Activated T-helper 1 cell treated with anti-CD3 and anti-CD28 coated beads, Interleukin-2, amount 50 U/mL, for 16 hours (primary cell): ENCODE data around the gene CMTM3.
A peak's percentile ranks its signal among the peaks of the same experiment; 100 is the strongest.
"Not testable (repeated sequence)": the region's sequence is repeated elsewhere in the genome, so short reads cannot be mapped to it uniquely, and the experiment has no call there.

Source experiments
- DNase-seq, 2 donors: peaks; one replicate each; pipeline ENCODE4 v3.0.0-alpha.2; 2020; ENCODE audit warnings: low read depth in 1 of 2, low spot score in 1 of 2

Gene CMTM3

DNA sequence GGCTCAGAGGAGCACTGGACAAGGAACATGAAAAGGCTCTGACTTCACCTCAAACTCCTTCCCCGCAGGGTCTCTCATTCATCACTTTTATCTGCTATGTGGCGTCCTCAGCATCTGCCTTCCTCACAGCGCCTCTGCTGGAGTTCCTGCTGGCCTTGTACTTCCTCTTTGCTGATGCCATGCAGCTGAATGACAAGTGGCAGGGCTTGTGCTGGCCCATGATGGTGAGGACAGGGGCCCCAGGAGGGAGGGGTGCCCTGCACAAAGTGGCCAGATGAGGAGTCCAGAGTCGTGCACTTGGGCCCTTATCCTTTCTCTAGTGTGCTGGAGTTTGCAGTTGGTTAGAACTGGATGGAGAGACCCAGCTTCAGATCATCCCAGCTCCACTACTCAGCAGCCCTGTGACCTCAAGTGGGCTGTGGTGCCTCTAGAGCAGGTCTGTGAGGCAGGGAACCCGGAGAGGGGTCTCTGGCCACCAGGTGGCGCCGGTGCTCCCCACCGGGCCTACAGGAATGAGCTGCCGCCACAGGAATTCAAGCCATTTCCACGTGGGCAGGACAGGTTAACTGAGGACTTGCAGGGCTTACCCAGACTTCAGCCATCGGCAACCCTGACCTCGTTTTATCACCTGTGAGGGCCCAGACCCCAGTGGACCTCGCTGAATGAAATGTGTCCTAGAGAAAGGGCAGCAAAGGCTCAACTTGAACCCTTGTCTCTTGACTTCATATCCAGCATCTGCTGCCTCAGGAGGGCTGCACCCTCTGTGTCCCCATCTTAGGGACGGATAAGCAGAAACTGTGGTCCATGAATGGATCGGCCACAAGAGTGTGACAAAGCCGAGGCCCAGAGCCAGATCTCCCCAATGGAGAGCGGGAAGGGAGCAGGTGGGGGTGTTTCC is 4.0 kb downstream of the CMTM3 start:
- peak; percentile 70 to 72 for DNase-seq

GRCh38 chr16:66609139-66609510 is 4.6 kb downstream of the CMTM3 start:
- no peak for DNase-seq

DNA sequence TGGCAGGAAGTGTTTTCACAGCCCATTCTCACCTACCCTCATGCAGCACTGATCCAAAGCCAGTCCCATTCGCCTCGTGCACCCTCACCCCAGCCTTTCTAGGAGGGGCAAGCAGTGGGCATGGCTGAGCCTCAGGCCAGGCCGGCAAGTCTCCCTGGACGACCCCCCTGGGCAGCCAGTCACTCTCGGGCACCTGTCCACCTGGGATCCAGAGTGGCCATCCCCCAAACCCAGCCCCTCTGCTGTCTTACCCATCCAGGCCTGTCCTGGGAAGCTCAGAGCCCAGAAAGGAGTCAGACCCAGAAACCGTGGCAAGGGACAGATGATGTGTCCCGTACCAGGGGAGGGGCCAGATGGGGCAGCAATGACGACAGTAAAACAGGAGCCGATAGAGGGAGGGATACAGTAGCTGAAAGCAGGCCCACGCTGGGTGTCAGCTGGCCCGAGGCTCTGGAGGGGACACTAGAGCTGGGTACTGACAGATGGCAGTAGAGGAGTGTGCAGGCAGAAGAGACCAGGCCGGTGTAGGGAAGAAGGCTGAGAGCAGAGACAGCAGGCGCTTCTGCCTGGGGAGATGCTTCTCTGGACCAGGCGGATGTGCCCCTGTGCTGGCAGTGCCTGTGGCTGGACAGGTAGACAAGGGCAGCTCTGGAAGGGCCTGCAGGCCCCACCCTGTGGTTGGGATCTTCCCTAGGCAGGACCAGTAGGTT is 5.8 kb downstream of the CMTM3 start:
- DNase-seq, result no peak

DNA sequence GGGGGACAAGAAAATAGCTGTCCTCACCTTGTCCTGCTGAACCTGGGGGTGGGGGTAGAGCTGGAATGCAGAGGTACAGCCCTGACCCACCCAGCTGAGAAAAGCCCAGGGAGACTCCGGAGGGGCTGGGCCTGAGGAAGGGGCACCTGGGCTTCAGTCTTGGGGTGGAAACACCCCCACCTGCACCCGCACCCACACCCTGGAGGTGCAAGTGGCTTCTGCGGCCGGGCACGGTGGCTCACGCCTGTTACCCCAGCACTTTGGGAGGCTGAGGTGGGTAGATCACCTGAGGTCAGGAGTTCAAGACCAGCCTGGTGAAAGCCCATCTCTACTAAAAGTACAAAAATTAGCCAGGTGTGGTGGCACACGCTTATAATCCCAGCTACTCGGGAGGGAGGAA is 7.4 kb downstream of the CMTM3 start:
- not testable (repeated sequence) for DNase-seq

GRCh38 chr16:66612422-66612821 is 7.9 kb downstream of the CMTM3 start:
- no peak for DNase-seq

- no peak for DNase-seq
Measured at GRCh38 chr16:66614161-66614802, 9.8 kb downstream of the CMTM3 start.

DNA sequence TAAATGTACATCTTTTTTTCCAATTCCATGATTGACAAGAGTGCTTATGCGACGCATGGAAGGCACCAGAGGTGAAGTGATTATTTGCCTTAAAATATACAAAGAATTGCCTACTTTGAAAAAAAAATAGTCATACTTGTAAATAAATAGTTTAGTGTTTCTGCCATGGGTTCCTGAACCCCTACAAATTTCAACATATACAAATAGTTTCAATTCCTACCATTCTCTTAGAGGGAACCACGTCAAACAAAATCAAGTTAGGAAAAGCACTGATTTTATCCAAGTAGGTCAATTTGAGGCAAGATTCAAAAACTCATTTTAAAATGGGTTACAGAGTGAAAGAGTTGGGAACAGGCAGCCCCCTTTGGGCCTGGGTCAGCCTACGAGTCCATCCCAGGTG is 11.7 kb downstream of the CMTM3 start:
- no peak for DNase-seq

GRCh38 chr16:66616592-66616991 is 12.1 kb downstream of the CMTM3 start:
- DNase-seq, result no peak

- DNase-seq, result no peak
Measured at GRCh38 chr16:66617010-66617434, 12.5 kb downstream of the CMTM3 start.

GRCh38 chr16:66617728-66618127 is 13.2 kb downstream of the CMTM3 start:
- DNase-seq, result no peak

DNA sequence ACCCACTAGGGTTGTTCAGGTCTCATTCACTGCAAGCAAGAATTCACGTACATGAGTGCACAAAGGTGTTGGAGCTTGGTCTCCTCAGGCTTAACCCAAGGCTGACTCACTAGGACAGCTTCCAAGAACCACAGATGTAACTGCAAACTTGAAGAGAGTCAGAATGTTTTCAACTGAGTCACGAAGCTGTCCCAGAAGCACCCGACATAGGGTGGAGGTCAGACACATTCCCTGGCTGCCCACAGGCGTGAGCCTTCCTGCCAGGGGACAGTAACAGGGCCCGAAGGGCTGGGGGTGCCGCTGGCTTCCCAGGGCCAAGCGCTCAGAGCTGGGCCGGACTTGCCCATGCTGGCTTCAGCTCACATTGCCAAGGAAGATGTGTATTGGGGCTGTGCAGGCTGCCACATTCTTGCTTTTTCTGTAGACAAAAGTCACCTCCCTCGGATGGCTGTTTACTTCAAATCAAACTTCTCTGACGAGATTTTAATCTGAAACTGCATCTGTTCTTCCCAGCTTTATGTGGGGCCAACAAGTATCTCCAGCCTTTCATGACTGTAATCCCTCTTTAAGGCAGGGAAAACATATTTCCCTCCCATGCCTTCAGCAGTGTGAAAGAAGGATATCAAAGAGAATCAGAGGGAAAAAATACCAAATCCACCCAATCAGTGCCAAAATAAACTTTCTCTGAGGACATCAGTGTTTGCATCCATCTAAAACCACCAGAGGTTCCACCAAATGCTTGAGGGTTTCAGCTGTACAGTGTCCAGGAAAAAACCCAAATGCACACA is 14.3 kb downstream of the CMTM3 start:
- no peak for DNase-seq

DNA sequence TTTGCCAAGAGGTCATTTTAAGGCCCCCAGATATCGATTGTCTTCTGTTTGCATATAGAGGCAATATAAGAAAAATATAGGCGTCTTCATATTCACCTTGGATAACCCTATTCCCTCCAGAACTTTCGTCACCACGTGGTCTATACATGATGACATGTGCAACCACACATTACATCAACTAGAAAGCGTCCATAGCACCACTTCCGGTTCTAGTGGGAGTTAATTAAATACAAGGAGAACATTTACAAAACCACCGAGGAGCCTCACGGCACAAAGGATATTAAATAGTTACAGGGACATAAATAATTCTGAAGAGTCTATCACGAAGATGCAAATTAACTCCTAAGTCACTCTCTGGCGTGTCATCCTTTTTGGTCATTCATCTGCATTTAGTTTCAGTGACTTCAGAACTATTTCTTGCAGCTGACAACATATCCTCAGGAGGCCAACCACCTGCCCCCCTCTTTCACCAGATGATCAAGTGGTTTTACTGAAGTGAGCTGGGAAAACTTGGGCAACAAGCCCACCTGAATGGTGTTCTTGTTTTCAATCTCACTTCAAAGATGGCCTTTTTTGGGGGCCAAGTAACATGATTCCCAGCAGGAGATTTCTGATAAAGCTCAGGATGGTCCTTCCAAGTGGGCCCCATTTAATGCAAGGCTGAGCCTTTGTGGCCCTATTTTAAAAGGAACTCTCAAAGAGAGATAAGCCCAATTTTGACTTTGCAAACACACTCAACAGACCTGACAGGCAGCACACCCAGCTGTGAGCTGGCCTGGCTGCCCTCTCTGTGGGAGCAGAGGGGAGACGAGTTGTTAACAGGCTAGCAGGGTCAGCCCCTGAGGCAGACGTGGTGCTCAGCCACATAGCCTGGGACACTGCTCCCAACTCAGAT is 15.3 kb downstream of the CMTM3 start:
- no peak for DNase-seq

DNA sequence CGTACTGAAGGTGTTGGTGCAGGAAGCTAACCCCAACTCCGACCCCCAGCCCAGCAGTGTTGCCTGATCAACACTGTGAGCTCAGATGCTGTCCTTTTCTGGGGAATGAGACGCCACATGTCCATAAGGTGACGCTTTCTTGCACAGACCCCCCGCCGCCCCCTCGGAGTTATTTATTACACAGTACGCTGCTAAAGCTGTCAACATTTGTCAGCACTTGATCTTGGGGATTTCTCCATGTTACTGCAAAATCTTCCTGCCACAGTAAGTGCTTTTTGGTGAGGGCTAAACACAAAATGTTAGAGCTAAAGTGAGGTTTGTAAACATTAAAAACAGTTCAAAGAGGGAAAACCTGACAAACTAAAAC is 15.9 kb downstream of the CMTM3 start:
- no peak for DNase-seq

DNA sequence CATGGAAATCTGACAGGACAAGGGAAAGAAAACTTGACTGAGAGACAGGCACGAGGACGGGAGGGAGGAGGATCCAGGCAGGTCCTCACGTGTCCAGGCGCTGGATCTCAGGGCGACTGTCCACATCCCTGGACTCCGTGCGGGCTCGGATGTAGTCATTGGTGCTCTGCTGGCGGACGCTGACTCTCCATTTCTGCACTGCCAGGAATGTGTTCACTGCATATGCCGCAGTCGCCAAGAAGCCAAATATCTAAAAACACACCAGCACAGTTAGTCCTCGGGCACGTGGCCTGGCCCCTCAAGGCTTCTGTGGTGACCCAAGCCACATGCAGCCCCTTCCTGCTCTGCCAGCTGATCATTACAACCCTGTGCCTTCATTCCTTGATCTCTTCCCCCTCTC is 17.5 kb downstream of the CMTM3 start:
- DNase-seq, result no peak

GRCh38 chr16:66622863-66623262 is 18.4 kb downstream of the CMTM3 start:
- DNase-seq, result no peak

DNA sequence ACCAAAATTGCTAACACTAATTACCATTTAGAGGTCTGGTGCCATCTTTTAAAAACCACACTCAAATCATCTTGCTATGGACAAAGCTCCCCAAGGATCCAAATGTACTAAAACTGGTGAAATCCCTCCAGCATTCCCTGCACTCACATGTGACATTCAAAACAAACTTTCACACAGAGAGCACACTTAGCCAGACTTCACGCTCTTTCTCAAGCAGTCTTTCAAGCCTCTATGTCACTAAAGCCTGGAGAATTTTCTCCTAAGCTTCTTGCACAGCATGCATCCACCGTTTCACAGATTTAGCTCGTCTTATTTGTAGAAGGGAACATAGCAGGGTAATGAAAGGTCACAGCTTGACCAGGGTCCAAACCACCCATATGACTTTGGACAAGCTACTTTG is 19.3 kb downstream of the CMTM3 start:
- DNase-seq, result no peak

DNA sequence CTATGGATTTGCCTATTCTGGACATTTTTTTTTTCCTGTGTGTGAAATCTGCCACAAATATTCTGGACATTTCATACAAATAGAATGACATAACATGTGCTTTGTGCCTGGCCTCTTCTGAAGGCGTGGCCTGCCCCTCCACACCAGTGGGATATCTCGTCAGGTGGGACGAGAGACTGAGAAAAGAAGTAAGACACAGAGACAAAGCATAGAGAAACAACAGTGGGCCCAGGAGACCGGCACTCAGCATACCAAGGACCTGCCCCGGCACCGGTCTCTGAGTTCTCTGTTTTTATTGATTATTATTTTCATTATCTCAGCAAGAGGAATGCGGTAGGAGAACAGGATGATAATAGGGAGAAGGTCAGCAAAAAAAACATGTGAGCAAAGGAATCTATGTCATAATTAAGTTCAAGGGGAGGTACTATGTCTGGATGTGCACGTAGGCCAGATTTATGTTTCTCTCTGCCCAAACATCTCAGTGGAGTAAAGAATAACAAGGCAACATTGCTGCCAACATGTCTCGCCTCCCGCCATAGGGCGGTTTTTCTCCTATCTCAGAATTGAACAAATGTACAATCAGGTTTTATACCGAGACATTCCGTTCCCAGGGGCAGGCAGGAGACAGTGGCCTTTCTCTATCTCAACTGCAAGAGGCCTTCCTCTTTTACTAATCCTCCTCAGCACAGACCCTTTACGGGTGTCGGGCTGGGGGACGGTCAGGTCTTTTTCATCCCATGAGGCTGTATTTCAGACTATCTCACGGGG is 23.3 kb downstream of the CMTM3 start:
- not testable (repeated sequence) for DNase-seq

DNA sequence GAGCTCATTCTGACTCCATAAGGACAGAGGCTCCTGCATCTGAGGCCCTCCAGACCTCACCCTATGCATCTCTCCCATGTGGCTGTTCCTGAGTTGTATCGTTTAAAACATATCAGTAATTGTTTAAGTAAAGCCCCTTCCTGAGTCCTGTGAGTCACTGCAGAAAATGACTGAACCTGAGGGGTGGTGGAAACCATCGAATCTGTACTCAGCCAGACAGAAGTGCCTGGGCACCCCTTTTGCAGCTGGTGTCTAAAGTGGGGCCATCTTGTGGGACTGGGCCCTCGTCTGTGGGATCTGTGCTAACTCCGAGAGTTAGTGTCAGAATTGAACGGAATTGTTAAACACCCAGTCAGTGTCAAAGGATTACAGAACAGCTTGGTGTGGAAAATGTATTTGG is 25.4 kb downstream of the CMTM3 start:
- no peak for DNase-seq

GRCh38 chr16:66630561-66631260 is 26.2 kb downstream of the CMTM3 start:
- not testable (repeated sequence) for DNase-seq
